HCEC 1CT (cell line): ENCODE measurements around the gene LHPP.

Source experiments
- DNase-seq: peaks from one replicate; pipeline ENCODE4 v3.0.0-alpha.2; 2017

The LHPP gene

GRCh38 chr10:124473070-124473469, 11.4 kb downstream of the LHPP start:
- no peak for DNase-seq

- no peak for DNase-seq
Observed at GRCh38 chr10:124474514-124475070, 13.0 kb downstream of the LHPP start.

- no peak for DNase-seq
Observed at GRCh38 chr10:124476043-124476725, 14.6 kb downstream of the LHPP start.

- no peak for DNase-seq
Observed at GRCh38 chr10:124477614-124478363, 16.2 kb downstream of the LHPP start.

GRCh38 chr10:124478515-124478914, 16.9 kb downstream of the LHPP start:
- no peak for DNase-seq

GRCh38 chr10:124480860-124481259, 19.2 kb downstream of the LHPP start:
- no peak for DNase-seq

GRCh38 chr10:124481717-124482116, 20.1 kb downstream of the LHPP start:
- DNase-seq: no peak

GRCh38 chr10:124482236-124482800, 20.7 kb downstream of the LHPP start:
- no peak for DNase-seq

GRCh38 chr10:124482876-124483275, 21.3 kb downstream of the LHPP start:
- DNase-seq: no peak

GRCh38 chr10:124484031-124484430, 22.4 kb downstream of the LHPP start:
- no peak for DNase-seq

- DNase-seq: no peak
Observed at GRCh38 chr10:124484661-124485060, 23.0 kb downstream of the LHPP start.

GRCh38 chr10:124486635-124487034, 25.0 kb downstream of the LHPP start:
- no peak for DNase-seq

- DNase-seq: no peak
Observed at GRCh38 chr10:124491105-124491504, 29.5 kb downstream of the LHPP start.

- DNase-seq: no peak
Observed at GRCh38 chr10:124492266-124492665, 30.6 kb downstream of the LHPP start.

- no peak for DNase-seq
Observed at GRCh38 chr10:124493214-124493882, 31.7 kb downstream of the LHPP start.

- no peak for DNase-seq
Observed at GRCh38 chr10:124494046-124494807, 32.6 kb downstream of the LHPP start.

- DNase-seq: no peak
Observed at GRCh38 chr10:124495162-124495561, 33.5 kb downstream of the LHPP start.

GRCh38 chr10:124495725-124496124, 34.1 kb downstream of the LHPP start:
- DNase-seq: no peak

- DNase-seq: no peak
Observed at GRCh38 chr10:124496150-124496549, 34.5 kb downstream of the LHPP start.

- no peak for DNase-seq
Observed at GRCh38 chr10:124496620-124497019, 35.0 kb downstream of the LHPP start.

GRCh38 chr10:124497196-124497881, 35.7 kb downstream of the LHPP start:
- DNase-seq: no peak

GRCh38 chr10:124498056-124498455, 36.4 kb downstream of the LHPP start:
- DNase-seq: no peak
